Adrenal gland (tissue), 5 donors: ENCODE data around the gene GABARAP.

Experiments
- CTCF ChIP-seq, 6 experiments: fragments of 450-650 bp in 4 of 6; fragments of 200-600 bp in 2 of 6; sonication (generic) in 1 of 6; IDR thresholded peaks; 1 replicate in 5 of 6; 2 replicates in 1 of 6; pipeline versions ENCODE4 v1.5.1 to v1.8.0; 2016 to 2021; ENCODE audit warnings: antibody characterized with exemption in 6 of 6, mild to moderate bottlenecking in 2 of 6, moderate library complexity in 1 of 6
- POLR2A ChIP-seq, 2 donors: fragments of 450-650 bp; IDR thresholded peaks; one replicate each; pipeline ENCODE4 v1.6.1; 2017; ENCODE audit warnings: antibody characterized with exemption in 2 of 2, mild to moderate bottlenecking in 2 of 2, moderate library complexity in 1 of 2
- donor health status: DM: no; HTN: no; CAD: no.

GRCh38 chr17:7215652-7216180 is 26.5 kb downstream of the GABARAP start:
- no peak for TF ChIP-seq CTCF (IDR thresholded peaks at IDR 0.05)
- no peak for TF ChIP-seq POLR2A (IDR thresholded peaks at IDR 0.05)
